Right lobe of liver (tissue), 6 donors: Measurements from ENCODE around the gene FGF3. TPM values are rescaled to one million over a fixed set of nuclear protein-coding genes. Genes with fewer than 3 reads are reported as not detected.

Experiments used
- ATAC-seq, 4 donors: fragments of 200-7000 bp; cut with Tn5 transposase; one replicate each; pipeline ENCODE4 v1.9.1; 2020; ENCODE audit warnings: mild to moderate bottlenecking in 4 of 4, moderate library complexity in 4 of 4
- DNase-seq, 3 donors: peaks; one replicate each; pipeline ENCODE4 v3.0.0-alpha.2; 2020
- H3K27ac ChIP-seq, 3 donors: fragments of 200-600 bp; one replicate each; pipeline ENCODE4 v1.8.0; 2022
- H3K27me3 ChIP-seq, 2 donors: fragments of 200-600 bp; one replicate each; pipeline ENCODE4 v1.8.0; 2022
- H3K36me3 ChIP-seq, 4 donors: fragments of 200-600 bp; sonication (generic) in 1 of 4; one replicate each; pipeline versions ENCODE4 v1.5.1 to v1.8.0; 2017 to 2022; ENCODE audit warnings: control low read depth in 1 of 4
- H3K4me1 ChIP-seq, 4 donors: fragments of 200-600 bp; sonication (generic) in 1 of 4; one replicate each; pipeline versions ENCODE4 v1.5.1 to v1.8.0; 2017 to 2022; ENCODE audit warnings: control low read depth in 1 of 4
- H3K4me3 ChIP-seq, 3 donors: fragments of 200-600 bp; one replicate each; pipeline ENCODE4 v1.8.0; 2022
- H3K9me3 ChIP-seq, 4 donors: fragments of 200-600 bp; sonication (generic) in 1 of 4; one replicate each; pipeline versions ENCODE4 v1.5.1 to v1.8.0; 2017 to 2022; ENCODE audit warnings: control low read depth in 1 of 4
- CTCF ChIP-seq, 4 donors: fragments of 200-600 bp in 3 of 4; fragments of 450-650 bp in 1 of 4; IDR thresholded peaks; one replicate each; pipeline versions ENCODE4 v1.5.1 to v1.8.0; 2016 to 2022; ENCODE audit warnings: antibody characterized with exemption in 4 of 4, mild to moderate bottlenecking in 2 of 4
- POLR2A ChIP-seq: fragments of 450-650 bp; IDR thresholded peaks from one replicate; pipeline ENCODE4 v1.6.1; 2017; ENCODE audit warnings: antibody characterized with exemption, mild to moderate bottlenecking
- WGBS: methylation state at CpG from one replicate; pipeline ENCODE4 v1.1.6; 2018; ENCODE audit warnings: low coverage, low lambda C conversion rate; ENCODE audit not compliant: insufficient coverage; ENCODE audit errors: missing lambda C conversion rate; 5-methylcytosine and 5-hydroxymethylcytosine counted together
- intact Hi-C, 2 donors: fragments of 100-400 bp; cut with DNase I; formaldehyde crosslinking; loops; one replicate each; pipeline versions ENCODE4 v1.11.2 to v1.14.1; 2022
- total RNA-seq, 6 experiments: library from RNA; depleted of rRNA in 2 of 6; stranded (reverse); fragments of >200 nt in 2 of 6; fragmentation: NEBNext Ultra II Directional in 3 of 6; extraction: Animal tissue kit (Norgen Biotek cat#: 25700) in 3 of 6; gene quantifications; one replicate each; pipeline versions ENCODE4 v1.1.0 to v1.2.4, GENCODE V29; 2016 to 2023
- donor health status: DM: no; HTN: yes; CAD: no.
- donor health status: DM: no; HTN: no; CAD: no.
- donor health status: DM: no; HTN: no; CAD: no.
- donor health status: DM: no; HTN: yes; CAD: no.
- donor health status: DM: no; HTN: yes; CAD: no.

The FGF3 gene
- total RNA-seq, 6 experiments from 2014 or later: not detected

- WGBS: 72% methylated on average over 5 of the region's 9 CpGs
- ATAC-seq (no peak), DNase-seq (no peak)
- no peaks in the 10 kb centered on the region for H3K4me1 ChIP-seq
- H3K27ac ChIP-seq: no peak overlapping the region
- no peaks in the 10 kb centered on the region for H3K9me3 ChIP-seq
- intact Hi-C loops: no loop called here
- no peaks in the 10 kb centered on the region for H3K36me3 ChIP-seq
- no peaks in the 10 kb centered on the region for H3K27me3 ChIP-seq
- TF ChIP-seq CTCF (IDR thresholded peaks at IDR 0.05) (no peak), POLR2A (no peak)
- no peak overlapping the region for H3K4me3 ChIP-seq
Measured at GRCh38 chr11:69796063-69796462, 23.2 kb downstream of the FGF3 start.

GRCh38 chr11:69791276-69792180, 27.7 kb downstream of the FGF3 start:
- Histone ChIP-seq H3K36me3 (no peaks in the 10 kb centered on the region), H3K4me1 (no peaks in the 10 kb centered on the region), H3K4me3 (no peak overlapping the region), H3K27me3 (no peaks in the 10 kb centered on the region), H3K9me3 (no peaks in the 10 kb centered on the region), H3K27ac (no peak overlapping the region)
- peak in 1 of 3 donors; percentile 43 for DNase-seq
- intact Hi-C loops: no loop called here
- TF ChIP-seq CTCF (IDR thresholded peaks at IDR 0.05): no peak
- TF ChIP-seq POLR2A: no peak
- WGBS: 63% methylated on average over 14 of the region's 25 CpGs
- no peak for ATAC-seq

- Histone ChIP-seq H3K27me3 (no peaks in the 10 kb centered on the region), H3K4me1 (no peaks in the 10 kb centered on the region), H3K4me3 (no peak overlapping the region), H3K27ac (no peak overlapping the region), H3K36me3 (no peaks in the 10 kb centered on the region), H3K9me3 (no peaks in the 10 kb centered on the region)
- TF ChIP-seq POLR2A: no peak
- TF ChIP-seq CTCF (IDR thresholded peaks at IDR 0.05): no peak
- ATAC-seq: no peak
- intact Hi-C loops: no loop called here
- DNase-seq: no peak
- 84% methylated on average over 5 of the region's 11 CpGs for WGBS
Measured at GRCh38 chr11:69788956-69789355, 30.3 kb downstream of the FGF3 start.

DNA sequence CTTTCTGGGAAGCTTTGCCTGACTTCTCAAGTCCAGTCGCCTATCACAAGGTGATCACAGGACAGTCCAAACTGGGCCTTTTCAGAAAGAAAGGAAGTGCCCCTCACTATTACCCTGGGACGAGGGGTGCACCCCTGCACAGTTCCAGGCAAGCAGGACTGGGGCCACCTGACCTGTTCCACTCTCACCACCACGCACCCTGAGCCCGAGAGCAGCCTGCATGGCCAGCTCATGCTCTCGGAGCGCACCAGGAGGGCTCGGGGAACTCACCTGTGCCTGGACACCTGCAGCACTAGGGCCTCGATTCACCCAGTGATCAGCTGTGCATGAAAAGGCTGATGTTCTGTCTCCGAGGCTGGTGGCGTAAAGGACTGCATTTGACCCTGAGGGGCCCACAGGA, 31.3 kb downstream of the FGF3 start:
- H3K36me3 ChIP-seq: no peaks in the 10 kb centered on the region
- no peak overlapping the region for H3K27ac ChIP-seq
- no peaks in the 10 kb centered on the region for H3K27me3 ChIP-seq
- no peak for ATAC-seq
- H3K4me1 ChIP-seq: no peaks in the 10 kb centered on the region
- no peak overlapping the region for H3K4me3 ChIP-seq
- no peak for DNase-seq
- no peaks in the 10 kb centered on the region for H3K9me3 ChIP-seq
- TF ChIP-seq POLR2A (no peak), CTCF (IDR thresholded peaks at IDR 0.05) (no peak)
- intact Hi-C loops: no loop called here
- 100% methylated on average over 2 of the region's 10 CpGs for WGBS
